ENCODE data around the gene QRSL1. TPM values are rescaled to one million over a fixed set of nuclear protein-coding genes. Genes with fewer than 3 reads are reported as not detected.

Gene QRSL1
- total RNA-seq, 1 donor from 2014 or later = 10.7 TPM

- Histone ChIP-seq H3K36me3 (no peaks in the 10 kb centered on the region), H3K27ac (no peak overlapping the region), H3K4me3 (no peak overlapping the region), H3K4me1 (no peaks in the 10 kb centered on the region), H3K9me3 (no peaks in the 10 kb centered on the region), H3K27me3 (ENCODE audit: low read depth) (no peaks in the 10 kb centered on the region)
- intact Hi-C loops (cut with DNase I) = no loop called here
- no peak for ATAC-seq
- no peak for TF ChIP-seq CTCF (IDR thresholded peaks at IDR 0.05)
- DNase-seq = no peak
Observed at GRCh38 chr6:106674541-106675229, 45.3 kb downstream of the QRSL1 start.

DNA sequence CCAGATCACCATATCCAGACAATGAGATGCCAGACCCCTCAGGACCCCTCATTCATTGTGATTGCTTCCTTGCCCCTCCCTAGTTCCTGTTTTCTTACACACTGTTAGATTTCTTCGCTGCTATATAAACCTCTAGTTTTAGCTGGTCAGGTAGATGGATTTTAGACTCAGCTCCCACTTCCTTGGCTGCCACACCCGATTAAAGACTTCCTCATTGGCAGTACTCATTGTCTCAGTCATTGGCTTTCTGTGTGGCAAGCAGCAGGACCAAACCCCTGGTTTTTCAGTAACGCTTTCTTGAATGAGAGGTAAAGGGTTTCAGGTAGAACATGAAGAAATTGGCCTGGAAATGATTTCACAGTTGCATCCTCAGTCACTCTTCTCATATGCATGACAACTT, 47.9 kb downstream of the QRSL1 start:
- Histone ChIP-seq H3K27me3 (ENCODE audit: low read depth) (no peaks in the 10 kb centered on the region), H3K4me3 (no peak overlapping the region), H3K27ac (no peak overlapping the region), H3K9me3 (no peaks in the 10 kb centered on the region), H3K36me3 (no peaks in the 10 kb centered on the region), H3K4me1 (no peaks in the 10 kb centered on the region)
- TF ChIP-seq CTCF (IDR thresholded peaks at IDR 0.05) = no peak
- intact Hi-C loops (cut with DNase I) = no loop called here
- ATAC-seq (no peak), DNase-seq (no peak)

DNA sequence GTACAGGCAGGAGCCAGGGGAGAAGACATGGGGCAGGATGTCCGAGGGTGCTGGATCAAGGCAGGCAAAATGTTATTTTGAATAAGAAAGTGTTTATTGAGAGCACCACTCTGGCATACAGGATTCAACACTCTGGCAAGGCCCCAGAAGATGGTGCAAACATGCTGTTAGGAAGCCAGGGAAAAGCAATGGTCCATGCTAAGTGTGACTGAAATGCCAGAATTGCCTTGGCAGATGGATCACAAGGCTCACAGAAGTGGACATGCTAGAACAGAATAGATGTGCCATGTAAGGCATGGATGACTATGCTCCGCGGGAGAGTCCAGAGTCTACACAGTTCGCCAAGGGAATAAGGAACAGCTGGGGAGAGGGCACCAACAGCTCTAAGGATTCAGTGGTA, 54.6 kb downstream of the QRSL1 start:
- Histone ChIP-seq H3K36me3 (no peaks in the 10 kb centered on the region), H3K27ac (no peak overlapping the region), H3K27me3 (ENCODE audit: low read depth) (no peaks in the 10 kb centered on the region), H3K4me3 (no peak overlapping the region), H3K4me1 (no peaks in the 10 kb centered on the region), H3K9me3 (no peaks in the 10 kb centered on the region)
- DNase-seq (no peak), ATAC-seq (no peak)
- intact Hi-C loops (cut with DNase I) = no loop called here
- no peak for TF ChIP-seq CTCF (IDR thresholded peaks at IDR 0.05)

GRCh38 chr6:106685833-106686232, 56.5 kb downstream of the QRSL1 start:
- no peak for TF ChIP-seq CTCF (IDR thresholded peaks at IDR 0.05)
- intact Hi-C loops (cut with DNase I) = no loop called here
- no peak for ATAC-seq
- Histone ChIP-seq H3K27ac (no peak overlapping the region), H3K4me3 (no peak overlapping the region), H3K9me3 (no peaks in the 10 kb centered on the region), H3K4me1 (no peaks in the 10 kb centered on the region), H3K27me3 (ENCODE audit: low read depth) (no peaks in the 10 kb centered on the region), H3K36me3 (no peaks in the 10 kb centered on the region)
- no peak for DNase-seq

- ATAC-seq = peak; percentile 56 to 70
- Histone ChIP-seq H3K36me3 (no peaks in the 10 kb centered on the region), H3K27me3 (ENCODE audit: low read depth) (no peaks in the 10 kb centered on the region), H3K27ac (no peak overlapping the region), H3K4me3 (no peak overlapping the region), H3K9me3 (no peaks in the 10 kb centered on the region), H3K4me1 (no peaks in the 10 kb centered on the region)
- intact Hi-C loops (cut with DNase I) = no loop called here
- no peak for TF ChIP-seq CTCF (IDR thresholded peaks at IDR 0.05)
- DNase-seq = no peak
Observed at GRCh38 chr6:106688177-106688951, 59.0 kb downstream of the QRSL1 start.
